Astrocyte (in vitro differentiated cells and primary cell): ENCODE measurements around the gene ADCY3.

Experiments
- CTCF ChIP-seq: IDR thresholded peaks from 2 replicates; pipeline ENCODE4 v1.5.1; 2011; ENCODE audit warnings: low read depth, mild to moderate bottlenecking, inconsistent platforms, low read length, moderate library complexity; ENCODE audit not compliant: insufficient read depth
- EZH2 ChIP-seq: IDR thresholded peaks from 2 replicates; pipeline ENCODE4 v1.6.1; 2012; ENCODE audit warnings: mild to moderate bottlenecking, low read length, inconsistent platforms; ENCODE audit not compliant: insufficient read depth

- TF ChIP-seq CTCF (no peak), EZH2 (no peak)
Measured at GRCh38 chr2:24874035-24874434, 46.0 kb downstream of the ADCY3 start.
